Left lung (tissue), 10 donors: Measurements from ENCODE around the gene CGB2. TPM values are rescaled to one million over a fixed set of nuclear protein-coding genes. Genes with fewer than 3 reads are reported as not detected.

Experiments
- ATAC-seq: fragments of 200-7000 bp; cut with Tn5 transposase; one replicate; pipeline ENCODE4 v1.9.1; 2020; ENCODE audit warnings: moderate library complexity
- DNase-seq, 4 donors: peaks; one replicate each; pipeline ENCODE4 v3.0.0-alpha.2; 2013 to 2020
- H3K27ac ChIP-seq, 2 donors: fragments of 200-600 bp; sonication (generic) in 1 of 2; one replicate each; pipeline versions ENCODE4 v1.5.0 to v1.8.0; 2020 to 2021
- H3K27me3 ChIP-seq, 2 donors: fragments of 200-600 bp; sonication (generic) in 1 of 2; one replicate each; pipeline versions ENCODE4 v1.5.0 to v1.8.0; 2020 to 2021
- H3K36me3 ChIP-seq, 2 donors: fragments of 200-600 bp; sonication (generic) in 1 of 2; one replicate each; pipeline versions ENCODE4 v1.5.0 to v1.8.0; 2020 to 2021
- H3K4me1 ChIP-seq, 2 donors: fragments of 200-600 bp; one replicate each; pipeline ENCODE4 v1.8.0; 2021
- H3K4me3 ChIP-seq, 2 donors: fragments of 200-600 bp; sonication (generic) in 1 of 2; one replicate each; pipeline versions ENCODE4 v1.5.0 to v1.8.0; 2020 to 2021; ENCODE audit warnings: mild to moderate bottlenecking in 1 of 2
- H3K9me3 ChIP-seq, 2 donors: fragments of 200-600 bp; sonication (generic) in 1 of 2; one replicate each; pipeline versions ENCODE4 v1.5.0 to v1.8.0; 2020 to 2021
- intact Hi-C, 2 donors: fragments of 100-400 bp; cut with DNase I; formaldehyde crosslinking; loops; one replicate each; pipeline versions ENCODE4 v1.11.2 to v1.14.2; 2022
- polyA plus RNA-seq, 6 donors: library from polyadenylated mRNA; unstranded; fragments of 120-200 nt; gene quantifications; one replicate each; pipeline ENCODE4 v1.2.1, GENCODE V29; 2013; ENCODE audit not compliant: insufficient read length in 6 of 6
- total RNA-seq, 2 donors: library from RNA; stranded (reverse); fragmentation: NEBNext Ultra II Directional; extraction: Animal tissue kit (Norgen Biotek cat#: 25700); gene quantifications; one replicate each; pipeline ENCODE4 v1.2.1, GENCODE V29; 2021
- TF ChIP-seq, protein P1 (sequence below), 2 donors: fragments of 200-600 bp; sonication (generic) in 1 of 2; IDR thresholded peaks; one replicate each; pipeline versions ENCODE4 v1.5.0 to v1.8.0; 2021; ENCODE audit warnings: antibody characterized with exemption in 2 of 2
- donor health status: DM: no; HTN: yes; CAD: no.
- donor health status: DM: no; HTN: no; CAD: no.

Gene CGB2
- total and polyA plus RNA-seq, 8 donors = not detected

DNA sequence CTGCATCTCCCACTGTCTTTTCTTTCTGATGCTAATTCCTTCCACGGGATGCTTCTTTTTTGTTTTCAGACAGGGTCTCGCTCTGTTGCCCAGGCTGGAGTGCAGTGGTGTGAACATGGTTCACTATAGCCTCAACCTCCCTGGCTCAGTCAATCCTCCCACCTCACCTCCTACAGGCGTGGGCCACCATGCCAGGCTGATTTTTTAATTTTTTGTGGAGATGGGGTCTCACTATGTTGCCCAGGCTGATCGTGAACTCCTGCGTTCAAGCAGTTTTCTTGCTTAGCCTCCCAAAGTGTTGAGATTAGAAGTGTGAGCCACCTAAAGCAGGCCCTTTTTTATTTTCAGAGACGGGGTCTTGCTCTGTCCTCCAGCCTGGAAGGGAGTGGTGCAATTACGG lies 43.4 kb upstream of the CGB2 start:
- H3K9me3 ChIP-seq = no peaks in the 10 kb centered on the region
- no peaks in the 10 kb centered on the region for H3K27me3 ChIP-seq
- ATAC-seq (no peak), DNase-seq (no peak)
- TF ChIP-seq, protein P1, sequence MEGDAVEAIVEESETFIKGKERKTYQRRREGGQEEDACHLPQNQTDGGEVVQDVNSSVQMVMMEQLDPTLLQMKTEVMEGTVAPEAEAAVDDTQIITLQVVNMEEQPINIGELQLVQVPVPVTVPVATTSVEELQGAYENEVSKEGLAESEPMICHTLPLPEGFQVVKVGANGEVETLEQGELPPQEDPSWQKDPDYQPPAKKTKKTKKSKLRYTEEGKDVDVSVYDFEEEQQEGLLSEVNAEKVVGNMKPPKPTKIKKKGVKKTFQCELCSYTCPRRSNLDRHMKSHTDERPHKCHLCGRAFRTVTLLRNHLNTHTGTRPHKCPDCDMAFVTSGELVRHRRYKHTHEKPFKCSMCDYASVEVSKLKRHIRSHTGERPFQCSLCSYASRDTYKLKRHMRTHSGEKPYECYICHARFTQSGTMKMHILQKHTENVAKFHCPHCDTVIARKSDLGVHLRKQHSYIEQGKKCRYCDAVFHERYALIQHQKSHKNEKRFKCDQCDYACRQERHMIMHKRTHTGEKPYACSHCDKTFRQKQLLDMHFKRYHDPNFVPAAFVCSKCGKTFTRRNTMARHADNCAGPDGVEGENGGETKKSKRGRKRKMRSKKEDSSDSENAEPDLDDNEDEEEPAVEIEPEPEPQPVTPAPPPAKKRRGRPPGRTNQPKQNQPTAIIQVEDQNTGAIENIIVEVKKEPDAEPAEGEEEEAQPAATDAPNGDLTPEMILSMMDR (IDR thresholded peaks at IDR 0.05) = no peak
- peaks cover 0 to 74% of the 10 kb centered on the region in 2 donors for H3K36me3 ChIP-seq
- H3K27ac ChIP-seq = no peak overlapping the region
- no peak overlapping the region for H3K4me3 ChIP-seq
- peaks cover 9 to 30% of the 10 kb centered on the region in 2 donors for H3K4me1 ChIP-seq
- intact Hi-C loops = no loop called here

DNA sequence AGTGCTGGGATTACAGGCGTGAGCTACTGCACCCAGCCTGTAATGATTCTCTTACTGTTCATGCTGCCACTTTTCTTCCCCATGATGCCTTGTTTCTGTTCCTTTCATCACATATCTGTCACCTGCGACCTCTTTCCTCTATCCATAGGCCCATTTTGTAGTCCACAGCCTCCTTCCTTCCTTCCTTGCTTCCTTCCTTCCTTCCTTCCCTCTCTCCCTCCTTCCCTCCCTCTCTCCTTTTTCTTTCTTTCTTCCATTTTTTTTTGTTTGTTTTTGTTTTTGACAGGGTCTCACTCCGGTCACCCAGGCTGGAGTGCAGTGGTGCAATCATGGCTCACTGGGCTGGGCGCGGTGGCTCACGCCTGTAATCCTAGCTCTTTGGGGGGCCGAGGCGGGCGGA lies 42.8 kb upstream of the CGB2 start:
- TF ChIP-seq, protein P1 (IDR thresholded peaks at IDR 0.05) = no peak
- H3K27me3 ChIP-seq = no peaks in the 10 kb centered on the region
- peaks cover 0 to 68% of the 10 kb centered on the region in 2 donors for H3K36me3 ChIP-seq
- intact Hi-C loops = no loop called here
- ATAC-seq = no peak
- H3K4me3 ChIP-seq = no peak overlapping the region
- H3K27ac ChIP-seq = no peak overlapping the region
- no peaks in the 10 kb centered on the region for H3K9me3 ChIP-seq
- DNase-seq = no peak
- H3K4me1 ChIP-seq = peaks cover 9 to 30% of the 10 kb centered on the region in 2 donors

DNA sequence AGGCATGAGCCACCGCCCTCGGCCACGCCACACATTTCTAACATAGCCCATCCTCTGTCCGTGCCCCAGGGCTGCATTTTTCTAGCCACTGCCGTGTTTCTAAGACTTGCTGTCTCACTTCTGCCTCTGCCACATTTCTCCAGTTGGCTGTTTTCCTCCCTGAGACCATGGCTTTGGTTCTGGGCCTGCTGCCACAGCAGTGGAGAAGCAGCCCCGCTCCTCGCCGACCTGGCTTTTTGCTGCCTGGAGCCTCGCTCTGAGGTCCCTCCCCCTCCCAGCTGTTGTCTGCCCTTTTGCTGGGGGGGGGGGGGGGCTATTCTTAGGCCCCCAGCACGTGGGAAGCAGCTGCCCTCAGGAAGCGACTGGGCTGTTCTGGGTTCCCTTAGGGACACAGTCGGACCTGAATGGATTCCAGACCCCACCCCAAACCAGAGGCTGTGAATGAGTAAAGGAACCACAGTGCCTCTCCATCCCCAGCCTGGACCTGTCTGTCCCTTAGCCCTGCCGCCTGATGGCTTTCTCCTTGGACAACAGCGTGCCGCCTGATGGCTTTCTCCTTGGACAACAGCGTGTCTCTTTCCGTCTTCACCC lies 41.9 kb upstream of the CGB2 start:
- H3K4me1 ChIP-seq = peaks cover 16 to 38% of the 10 kb centered on the region in 2 donors
- H3K27me3 ChIP-seq = no peaks in the 10 kb centered on the region
- H3K4me3 ChIP-seq = no peak overlapping the region
- peaks cover 0 to 59% of the 10 kb centered on the region in 2 donors for H3K36me3 ChIP-seq
- TF ChIP-seq, protein P1 (IDR thresholded peaks at IDR 0.05) = no peak
- no peak overlapping the region for H3K27ac ChIP-seq
- intact Hi-C loops = no loop called here
- no peaks in the 10 kb centered on the region for H3K9me3 ChIP-seq
- ATAC-seq (no peak), DNase-seq (no peak)

DNA sequence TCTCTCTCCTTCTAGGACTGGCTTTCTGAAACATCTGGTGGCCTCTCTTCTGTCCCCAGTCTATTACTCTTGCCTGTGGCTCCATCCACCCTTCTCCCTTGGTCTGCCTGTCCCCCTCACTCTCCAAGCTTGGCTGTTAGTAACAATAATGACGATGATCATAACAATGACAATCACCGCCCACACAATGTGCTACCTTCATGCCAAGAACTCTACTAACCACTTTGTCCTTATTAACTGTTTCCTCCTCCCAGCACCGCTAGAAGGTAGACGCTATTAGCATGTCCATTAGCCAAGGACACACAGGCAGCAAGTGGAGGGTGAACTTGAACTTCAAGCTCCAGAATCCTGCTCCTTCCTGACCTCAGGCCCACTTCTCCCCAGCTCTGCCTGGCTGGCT lies 41.3 kb upstream of the CGB2 start:
- TF ChIP-seq, protein P1 (IDR thresholded peaks at IDR 0.05) = no peak
- peaks cover 0 to 53% of the 10 kb centered on the region in 2 donors for H3K36me3 ChIP-seq
- no peak overlapping the region for H3K4me3 ChIP-seq
- H3K27ac ChIP-seq = no peak overlapping the region
- H3K9me3 ChIP-seq = no peaks in the 10 kb centered on the region
- DNase-seq (no peak), ATAC-seq (no peak)
- intact Hi-C loops = no loop called here
- H3K4me1 ChIP-seq = peaks cover 18 to 43% of the 10 kb centered on the region in 2 donors
- no peaks in the 10 kb centered on the region for H3K27me3 ChIP-seq

DNA sequence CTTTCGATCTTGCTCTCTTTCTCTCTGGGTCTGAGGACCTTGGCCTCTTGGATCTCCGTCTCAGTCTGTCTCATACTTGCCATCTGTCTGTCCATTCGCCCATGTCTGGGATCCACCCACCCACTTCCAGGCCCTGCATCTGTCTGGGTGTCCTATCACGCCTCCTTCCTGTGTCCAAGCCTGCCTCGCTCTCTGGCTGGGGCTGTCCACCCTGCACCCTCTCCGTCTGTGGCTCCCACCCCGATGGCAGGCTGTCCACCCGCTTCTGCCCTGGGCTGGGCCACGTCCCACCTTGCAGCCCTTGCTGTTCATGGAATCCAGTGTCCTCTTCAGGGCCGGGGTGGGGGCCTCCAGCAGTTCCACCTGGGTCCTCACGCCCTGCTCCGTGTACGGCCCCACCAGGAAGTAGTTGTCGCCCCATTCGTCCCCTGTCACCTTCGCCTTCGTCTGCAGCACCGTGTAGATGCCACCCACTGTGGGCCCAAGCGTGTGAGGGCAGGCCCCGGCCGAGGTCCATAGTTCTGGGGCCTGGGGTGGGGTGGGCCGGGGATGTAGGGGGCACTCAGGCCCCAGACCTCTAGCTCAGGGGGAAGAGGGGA lies 40.6 kb upstream of the CGB2 start:
- intact Hi-C loops = no loop called here
- Histone ChIP-seq H3K36me3 (peaks cover 0 to 45% of the 10 kb centered on the region in 2 donors), H3K27me3 (no peaks in the 10 kb centered on the region), H3K9me3 (no peaks in the 10 kb centered on the region), H3K27ac (no peak overlapping the region), H3K4me3 (peak overlapping the region in 1 of 2 donors; percentile 56), H3K4me1 (peaks cover 18 to 43% of the 10 kb centered on the region in 2 donors)
- ATAC-seq = no peak
- no peak for DNase-seq
- TF ChIP-seq, protein P1 (IDR thresholded peaks at IDR 0.05) = no peak
